Natural killer cell (primary cell): Measurements from ENCODE around the gene KCNB1. TPM values are rescaled to one million over a fixed set of nuclear protein-coding genes. Genes with fewer than 3 reads are reported as not detected.

Experiments used
- ATAC-seq, 3 donors: fragments of 150-1000 bp in 2 of 3; fragments of 200-7000 bp in 1 of 3; cut with Tn5 transposase; 1 replicate in 1 of 3; 2 replicates in 2 of 3; pipeline ENCODE4 v1.10.0; 2021; ENCODE audit warnings: mild to moderate bottlenecking in 2 of 3, moderate library complexity in 2 of 3
- DNase-seq, 2 donors: peaks; one replicate each; pipeline versions ENCODE4 v3.0.0 to v3.0.0-alpha.2; 2013 to 2021; ENCODE audit warnings: mixed read lengths in 1 of 2
- H3K27ac ChIP-seq: one replicate; pipeline ENCODE4 v1.5.1; 2013; ENCODE audit warnings: mild to moderate bottlenecking, low read length
- H3K27me3 ChIP-seq: one replicate; pipeline ENCODE4 v1.6.1; 2013; ENCODE audit warnings: low read length; ENCODE audit not compliant: control insufficient read depth, insufficient read depth
- H3K36me3 ChIP-seq: one replicate; pipeline ENCODE4 v1.6.1; 2013; ENCODE audit warnings: low read length; ENCODE audit not compliant: control insufficient read depth, insufficient read depth
- H3K4me1 ChIP-seq: one replicate; pipeline ENCODE4 v1.6.1; 2013; ENCODE audit warnings: low read length; ENCODE audit not compliant: control insufficient read depth, insufficient read depth
- H3K4me3 ChIP-seq: one replicate; pipeline ENCODE4 v1.5.1; 2013; ENCODE audit warnings: low read length
- H3K9me3 ChIP-seq: one replicate; pipeline ENCODE4 v1.6.1; 2013; ENCODE audit warnings: low read length; ENCODE audit not compliant: control insufficient read depth, insufficient read depth
- H3K27ac Mint-ChIP-seq, 2 donors: one replicate each; pipeline ENCODE4 v1.8.0; 2022; ENCODE audit warnings: mild to moderate bottlenecking in 2 of 2, mixed read lengths in 2 of 2, moderate library complexity in 1 of 2
- H3K27me3 Mint-ChIP-seq, 2 donors: one replicate each; pipeline ENCODE4 v1.8.0; 2022; ENCODE audit warnings: low read depth in 2 of 2, mixed read lengths in 2 of 2
- H3K36me3 Mint-ChIP-seq: one replicate; pipeline ENCODE4 v1.8.0; 2022; ENCODE audit warnings: mixed read lengths
- H3K4me1 Mint-ChIP-seq, 2 donors: one replicate each; pipeline ENCODE4 v1.8.0; 2022; ENCODE audit warnings: mixed read lengths in 2 of 2
- H3K4me3 Mint-ChIP-seq: one replicate; pipeline ENCODE4 v1.8.0; 2022; ENCODE audit warnings: mild to moderate bottlenecking, moderate library complexity, mixed read lengths
- H3K9me3 Mint-ChIP-seq, 2 donors: one replicate each; pipeline ENCODE4 v1.8.0; 2022; ENCODE audit warnings: mixed read lengths in 2 of 2
- CTCF ChIP-seq: fragments of 200-600 bp; IDR thresholded peaks from one replicate; pipeline ENCODE4 v1.8.0; 2022; ENCODE audit warnings: antibody characterized with exemption
- WGBS: methylation state at CpG from one replicate; pipeline ENCODE4 v1.1.7; 2013; ENCODE audit warnings: missing lambda C conversion rate; ENCODE audit not compliant: insufficient coverage; 5-methylcytosine and 5-hydroxymethylcytosine counted together
- intact Hi-C: fragments of 100-400 bp; cut with micrococcal nuclease; formaldehyde crosslinking; loops from one replicate; pipeline ENCODE4 v1.14.2; 2022
- total RNA-seq, 4 donors: library from RNA; stranded (reverse); fragments of 120-200 nt in 1 of 4; gene quantifications; one replicate each; pipeline versions ENCODE4 v1.2.3 to v1.2.4, GENCODE V29; 2013 to 2022

KCNB1 gene
- total RNA-seq, 3 donors from 2014 or later (not counting 1 experiment from before 2014, with no cell fraction given) = 0.09 TPM; not detected in 2

- Mint-ChIP-seq H3K27ac (no peak overlapping the region), H3K4me3 (no peak overlapping the region), H3K4me1 (no peaks in the 10 kb centered on the region), H3K9me3 (no peaks in the 10 kb centered on the region), H3K27me3 (peaks cover 17 to 28% of the 10 kb centered on the region in 2 donors), H3K36me3 (no peaks in the 10 kb centered on the region)
- no peak for ATAC-seq
- TF ChIP-seq CTCF = no peak
- DNase-seq = no peak
- Histone ChIP-seq H3K36me3 (no peaks in the 10 kb centered on the region), H3K9me3 (no peaks in the 10 kb centered on the region), H3K4me1 (no peaks in the 10 kb centered on the region), H3K27me3 (no peaks in the 10 kb centered on the region), H3K4me3 (no peak overlapping the region), H3K27ac (no peak overlapping the region)
- WGBS = 84% methylated on average over 11 of the region's 11 CpGs
- intact Hi-C loops = no loop called here
Measured at GRCh38 chr20:49395659-49396058, 86.8 kb downstream of the KCNB1 start.

- Histone ChIP-seq H3K9me3 (no peaks in the 10 kb centered on the region), H3K4me3 (no peak overlapping the region), H3K27ac (no peak overlapping the region), H3K36me3 (no peaks in the 10 kb centered on the region), H3K27me3 (no peaks in the 10 kb centered on the region), H3K4me1 (no peaks in the 10 kb centered on the region)
- no peaks in the 10 kb centered on the region for H3K9me3 Mint-ChIP-seq
- ATAC-seq = no peak
- no peak overlapping the region for H3K27ac Mint-ChIP-seq
- H3K27me3 Mint-ChIP-seq = peaks cover 17 to 28% of the 10 kb centered on the region in 2 donors
- no peaks in the 10 kb centered on the region for H3K4me1 Mint-ChIP-seq
- DNase-seq = no peak
- no peak overlapping the region for H3K4me3 Mint-ChIP-seq
- 86% methylated on average over 14 of the region's 14 CpGs for WGBS
- H3K36me3 Mint-ChIP-seq = no peaks in the 10 kb centered on the region
- TF ChIP-seq CTCF = no peak
- intact Hi-C loops = no loop called here
Measured at GRCh38 chr20:49395183-49395582, 87.3 kb downstream of the KCNB1 start.

- Histone ChIP-seq H3K9me3 (no peaks in the 10 kb centered on the region), H3K4me1 (no peaks in the 10 kb centered on the region), H3K36me3 (no peaks in the 10 kb centered on the region), H3K27me3 (no peaks in the 10 kb centered on the region), H3K27ac (no peak overlapping the region), H3K4me3 (no peak overlapping the region)
- no peaks in the 10 kb centered on the region for H3K9me3 Mint-ChIP-seq
- DNase-seq (no peak), ATAC-seq (no peak)
- 94% methylated on average over 8 of the region's 8 CpGs for WGBS
- H3K27me3 Mint-ChIP-seq = peaks cover 17 to 28% of the 10 kb centered on the region in 2 donors
- intact Hi-C loops = no loop called here
- no peaks in the 10 kb centered on the region for H3K4me1 Mint-ChIP-seq
- no peak overlapping the region for H3K4me3 Mint-ChIP-seq
- H3K36me3 Mint-ChIP-seq = no peaks in the 10 kb centered on the region
- TF ChIP-seq CTCF = no peak
- H3K27ac Mint-ChIP-seq = no peak overlapping the region
Measured at GRCh38 chr20:49394757-49395156, 87.7 kb downstream of the KCNB1 start.

GRCh38 chr20:49394264-49394663, 88.2 kb downstream of the KCNB1 start:
- no peaks in the 10 kb centered on the region for H3K4me1 ChIP-seq
- Mint-ChIP-seq H3K4me3 (no peak overlapping the region), H3K4me1 (no peaks in the 10 kb centered on the region), H3K36me3 (no peaks in the 10 kb centered on the region), H3K27me3 (peaks cover 17 to 28% of the 10 kb centered on the region in 2 donors), H3K9me3 (no peaks in the 10 kb centered on the region), H3K27ac (no peak overlapping the region)
- H3K27ac ChIP-seq = no peak overlapping the region
- no peaks in the 10 kb centered on the region for H3K27me3 ChIP-seq
- DNase-seq = no peak
- no peak overlapping the region for H3K4me3 ChIP-seq
- no peak for TF ChIP-seq CTCF
- WGBS = 81% methylated on average over 4 of the region's 4 CpGs
- no peaks in the 10 kb centered on the region for H3K9me3 ChIP-seq
- intact Hi-C loops = no loop called here
- H3K36me3 ChIP-seq = no peaks in the 10 kb centered on the region
- no peak for ATAC-seq
